H9 (cell line): ENCODE results near the gene FAM9C. TPM values are rescaled to one million over a fixed set of nuclear protein-coding genes. Genes with fewer than 3 reads are reported as not detected.

Experiments used
- DNase-seq: peaks from one replicate; pipeline ENCODE4 v3.0.0-alpha.2; 2017
- H2AFZ ChIP-seq: one replicate; pipeline ENCODE4 v1.6.1; 2013; ENCODE audit warnings: mild to moderate bottlenecking, low read length, control low read depth, moderate library complexity
- H2AK5ac ChIP-seq: 2 replicates; pipeline ENCODE4 v1.6.1; 2013; ENCODE audit warnings: low read length, control low read depth, mixed read lengths; ENCODE audit not compliant: insufficient read length
- H2BK120ac ChIP-seq: one replicate; pipeline ENCODE4 v1.6.1; 2013; ENCODE audit warnings: low read depth, mild to moderate bottlenecking, low read length, control low read depth, inconsistent platforms; ENCODE audit not compliant: poor library complexity, severe bottlenecking
- H2BK12ac ChIP-seq: 2 replicates; pipeline ENCODE4 v1.6.1; 2013; ENCODE audit warnings: low read length, control low read depth, mixed read lengths, low read depth; ENCODE audit not compliant: insufficient read length
- H2BK15ac ChIP-seq: 2 replicates; pipeline ENCODE4 v1.6.1; 2013; ENCODE audit warnings: low read depth, low read length, control low read depth
- H2BK20ac ChIP-seq: one replicate; pipeline ENCODE4 v1.6.1; 2013; ENCODE audit warnings: low read depth, mild to moderate bottlenecking, low read length, control low read depth, inconsistent platforms; ENCODE audit not compliant: poor library complexity, severe bottlenecking
- H2BK5ac ChIP-seq: 2 replicates; pipeline ENCODE4 v1.6.1; 2013; ENCODE audit warnings: low read length, control low read depth, mixed read lengths; ENCODE audit not compliant: insufficient read length
- H3K14ac ChIP-seq: 2 replicates; pipeline ENCODE4 v1.6.1; 2013; ENCODE audit warnings: low read length, control low read depth; ENCODE audit not compliant: insufficient read depth
- H3K18ac ChIP-seq: 2 replicates; pipeline ENCODE4 v1.6.1; 2013; ENCODE audit warnings: low read depth, mild to moderate bottlenecking, mixed read lengths, low read length, control low read depth; ENCODE audit not compliant: insufficient read length
- H3K23ac ChIP-seq: 2 replicates; pipeline ENCODE4 v1.6.1; 2013; ENCODE audit warnings: low read length, control low read depth, mixed read lengths, low read depth; ENCODE audit not compliant: insufficient read length
- H3K23me2 ChIP-seq: 2 replicates; pipeline ENCODE4 v1.6.1; 2013; ENCODE audit warnings: low read depth, mild to moderate bottlenecking, mixed read lengths, low read length, control low read depth; ENCODE audit not compliant: insufficient read length, poor library complexity, severe bottlenecking
- H3K27ac ChIP-seq: 2 replicates; pipeline ENCODE4 v1.5.1; 2013; ENCODE audit warnings: low read length, control low read depth, mixed read lengths, low read depth; ENCODE audit not compliant: insufficient read length
- H3K27me3 ChIP-seq: 2 replicates; pipeline ENCODE4 v1.6.1; 2013; ENCODE audit warnings: low read length, control low read depth, inconsistent platforms; ENCODE audit not compliant: insufficient read depth
- H3K4ac ChIP-seq: 2 replicates; pipeline ENCODE4 v1.6.1; 2013; ENCODE audit warnings: low read depth, mild to moderate bottlenecking, control low read depth, inconsistent platforms, low read length, moderate library complexity
- H3K4me1 ChIP-seq: 2 replicates; pipeline ENCODE4 v1.6.1; 2013; ENCODE audit warnings: low read length, control low read depth, inconsistent platforms; ENCODE audit not compliant: insufficient read depth
- H3K4me2 ChIP-seq: 2 replicates; pipeline ENCODE4 v1.6.1; 2013; ENCODE audit warnings: low read length, control low read depth, mixed read lengths; ENCODE audit not compliant: insufficient read length, insufficient read depth
- H3K56ac ChIP-seq: 2 replicates; pipeline ENCODE4 v1.6.1; 2013; ENCODE audit warnings: low read depth, mild to moderate bottlenecking, mixed read lengths, low read length, control low read depth; ENCODE audit not compliant: insufficient read length
- H3K79me1 ChIP-seq: 2 replicates; pipeline ENCODE4 v1.6.1; 2013; ENCODE audit warnings: low read depth, mild to moderate bottlenecking, moderate library complexity, low read length, control low read depth, inconsistent platforms; ENCODE audit not compliant: insufficient read depth, poor library complexity, severe bottlenecking
- H3K79me2 ChIP-seq: 2 replicates; pipeline ENCODE4 v1.6.1; 2013; ENCODE audit warnings: low read length, control low read depth, inconsistent platforms; ENCODE audit not compliant: insufficient read depth
- H3K9ac ChIP-seq: 2 replicates; pipeline ENCODE4 v1.6.1; 2013; ENCODE audit warnings: low read length, control low read depth, mixed read lengths; ENCODE audit not compliant: insufficient read length; ENCODE audit errors: extremely low read depth
- H3K9me3 ChIP-seq: one replicate; pipeline ENCODE4 v1.6.1; 2013; ENCODE audit warnings: low read depth, low read length, inconsistent platforms; ENCODE audit not compliant: control insufficient read depth
- H3T11ph ChIP-seq: one replicate; pipeline ENCODE4 v1.6.1; 2013; ENCODE audit warnings: mild to moderate bottlenecking, low read length, control low read depth, inconsistent platforms
- H4K20me1 ChIP-seq: one replicate; pipeline ENCODE4 v1.6.1; 2013; ENCODE audit not compliant: control insufficient read depth, insufficient read length, insufficient read depth
- H4K5ac ChIP-seq: 2 replicates; pipeline ENCODE4 v1.6.1; 2013; ENCODE audit warnings: low read depth, mild to moderate bottlenecking, mixed read lengths, low read length, control low read depth; ENCODE audit not compliant: insufficient read length
- H4K8ac ChIP-seq: replicated peaks from 2 replicates; pipeline ENCODE4 v1.6.1; 2013; ENCODE audit warnings: low read length, control low read depth, mixed read lengths, low read depth; ENCODE audit not compliant: insufficient read length
- H4K91ac ChIP-seq: 2 replicates; pipeline ENCODE4 v1.6.1; 2013; ENCODE audit warnings: low read depth, mild to moderate bottlenecking, moderate library complexity, mixed read lengths, low read length, control low read depth; ENCODE audit not compliant: insufficient read length
- H3K27ac Mint-ChIP-seq, 3 experiments: 2 replicates in 2 of 3; 3 replicates in 1 of 3; pipeline ENCODE4 v1.8.0; 2020 to 2021; ENCODE audit warnings: mixed read lengths in 3 of 3, mild to moderate bottlenecking in 1 of 3, moderate library complexity in 1 of 3
- H3K27me3 Mint-ChIP-seq: 2 replicates; pipeline ENCODE4 v1.8.0; 2021; ENCODE audit warnings: low read depth, mild to moderate bottlenecking, moderate library complexity, mixed read lengths
- H3K36me3 Mint-ChIP-seq, 3 experiments: 2 replicates in 2 of 3; 3 replicates in 1 of 3; pipeline ENCODE4 v1.8.0; 2020 to 2021; ENCODE audit warnings: low read depth in 3 of 3, mixed read lengths in 3 of 3; ENCODE audit not compliant: insufficient read depth in 1 of 3
- H3K4me1 Mint-ChIP-seq, 2 experiments: 2 replicates each; pipeline ENCODE4 v1.8.0; 2020; ENCODE audit warnings: mixed read lengths in 2 of 2
- H3K4me3 Mint-ChIP-seq, 2 experiments: 2 replicates in 1 of 2; 3 replicates in 1 of 2; pipeline ENCODE4 v1.8.0; 2020 to 2021; ENCODE audit warnings: mild to moderate bottlenecking in 2 of 2, mixed read lengths in 2 of 2, moderate library complexity in 1 of 2
- H3K9me3 Mint-ChIP-seq, 2 experiments: 2 replicates in 1 of 2; 3 replicates in 1 of 2; pipeline ENCODE4 v1.8.0; 2020; ENCODE audit warnings: mild to moderate bottlenecking in 2 of 2, mixed read lengths in 2 of 2, moderate library complexity in 1 of 2
- WGBS: extraction: QIAGEN DNeasy Blood & Tissue Kit; methylation state at CpG from one replicate; pipeline ENCODE4 v1.1.7; 2013; ENCODE audit warnings: missing lambda C conversion rate, low lambda C conversion rate, mixed read lengths; ENCODE audit not compliant: insufficient read length; ENCODE audit errors: extremely low coverage; 5-methylcytosine and 5-hydroxymethylcytosine counted together
- total RNA-seq: library from RNA; stranded (reverse); gene quantifications from 2 replicates; pipeline ENCODE4 v1.2.1, GENCODE V29; 2021
- TF ChIP-seq, protein P1 (sequence below): fragments of 200-600 bp; sonication (generic); conservative IDR thresholded peaks from 3 replicates; pipeline ENCODE4 v1.8.0; 2021; ENCODE audit warnings: antibody characterized with exemption, mild to moderate bottlenecking

Gene FAM9C
- total RNA-seq, 1 experiment from 2014 or later = not detected

DNA sequence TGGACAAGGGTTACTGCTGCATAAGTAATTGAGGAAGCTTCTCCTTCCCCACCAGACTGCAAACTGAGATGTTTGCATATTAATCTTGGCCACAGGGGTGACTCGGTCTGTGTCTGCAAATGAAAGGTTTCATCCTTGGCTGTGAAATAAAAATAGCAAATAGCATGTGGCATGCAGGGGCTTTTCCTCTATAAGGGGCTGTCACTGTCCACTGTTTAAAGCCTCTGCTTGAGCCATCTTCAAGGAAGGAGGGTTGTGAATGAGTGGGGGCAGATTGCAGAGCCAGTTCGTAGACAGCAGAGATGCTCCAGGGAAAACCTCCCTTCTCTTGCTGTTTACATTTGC, 36.3 kb downstream of the FAM9C start:
- Histone ChIP-seq H2BK120ac (no peak overlapping the region), H2AFZ (no peak overlapping the region), H3K23me2 (no peaks in the 10 kb centered on the region), H2BK20ac (no peak overlapping the region), H3K9me3 (no peaks in the 10 kb centered on the region), H2BK12ac (no peak overlapping the region), H2AK5ac (no peak overlapping the region), H2BK15ac (no peak overlapping the region), H3K23ac (no peak overlapping the region), H3K79me1 (no peaks in the 10 kb centered on the region), H4K8ac (no peak overlapping the region), H3K27me3 (no peaks in the 10 kb centered on the region), H3K27ac (no peak overlapping the region), H3K79me2 (no peaks in the 10 kb centered on the region), H4K5ac (no peak overlapping the region), H4K91ac (no peak overlapping the region), H3K56ac (no peak overlapping the region), H3T11ph (no peak overlapping the region), H2BK5ac (no peak overlapping the region), H3K9ac (no peak overlapping the region), H4K20me1 (no peaks in the 10 kb centered on the region), H3K4me2 (no peak overlapping the region), H3K14ac (no peak overlapping the region), H3K4me1 (peaks cover 3% of the 10 kb centered on the region; the same call in 1 of the 2 replicates), H3K4ac (no peak overlapping the region), H3K18ac (no peak overlapping the region)
- Mint-ChIP-seq H3K4me3 (no peak overlapping the region), H3K27ac (no peak overlapping the region), H3K36me3 (peaks cover 0 to 2% (median 0%) of the 10 kb centered on the region in 3 experiments; a peak in 3 of 7 replicates), H3K27me3 (no peaks in the 10 kb centered on the region), H3K4me1 (peaks cover 12 to 14% of the 10 kb centered on the region in 2 experiments), H3K9me3 (peaks cover 58 to 68% of the 10 kb centered on the region in 2 experiments)
- WGBS = no CpG with 5 or more reads among the region's 2 CpGs
- TF ChIP-seq, protein P1, sequence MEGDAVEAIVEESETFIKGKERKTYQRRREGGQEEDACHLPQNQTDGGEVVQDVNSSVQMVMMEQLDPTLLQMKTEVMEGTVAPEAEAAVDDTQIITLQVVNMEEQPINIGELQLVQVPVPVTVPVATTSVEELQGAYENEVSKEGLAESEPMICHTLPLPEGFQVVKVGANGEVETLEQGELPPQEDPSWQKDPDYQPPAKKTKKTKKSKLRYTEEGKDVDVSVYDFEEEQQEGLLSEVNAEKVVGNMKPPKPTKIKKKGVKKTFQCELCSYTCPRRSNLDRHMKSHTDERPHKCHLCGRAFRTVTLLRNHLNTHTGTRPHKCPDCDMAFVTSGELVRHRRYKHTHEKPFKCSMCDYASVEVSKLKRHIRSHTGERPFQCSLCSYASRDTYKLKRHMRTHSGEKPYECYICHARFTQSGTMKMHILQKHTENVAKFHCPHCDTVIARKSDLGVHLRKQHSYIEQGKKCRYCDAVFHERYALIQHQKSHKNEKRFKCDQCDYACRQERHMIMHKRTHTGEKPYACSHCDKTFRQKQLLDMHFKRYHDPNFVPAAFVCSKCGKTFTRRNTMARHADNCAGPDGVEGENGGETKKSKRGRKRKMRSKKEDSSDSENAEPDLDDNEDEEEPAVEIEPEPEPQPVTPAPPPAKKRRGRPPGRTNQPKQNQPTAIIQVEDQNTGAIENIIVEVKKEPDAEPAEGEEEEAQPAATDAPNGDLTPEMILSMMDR = no peak
- no peak for DNase-seq
